ENCODE measurements around the gene RARG. TPM values are rescaled to one million over a fixed set of nuclear protein-coding genes. Genes with fewer than 3 reads are reported as not detected.

The RARG gene
- total and polyA plus RNA-seq, 2 of the 8 experiments (the other 6 are each of a cell fraction or from before 2014, with no cell fraction given), result 68.6 to 68.9 TPM

Other genes starting within 250 kb of the RARG start
- 811 and 816 TPM in 2 replicates for gene EIF4B, start 225.8 kb downstream of the RARG start, total RNA-seq (2021; fragmentation: NEBNext Ultra II Directional; extraction: Animal tissue kit (Norgen Biotek cat#: 25700))
- gene EIF4B, start 225.8 kb downstream of the RARG start, polyA plus RNA-seq (2011; rRNA removed), result 269 and 307 TPM in 2 replicates
- gene TNS2, start 182.1 kb downstream of the RARG start, total RNA-seq (2021; fragmentation: NEBNext Ultra II Directional; extraction: Animal tissue kit (Norgen Biotek cat#: 25700)), result 4.7 and 5.8 TPM in 2 replicates
- gene TNS2, start 182.1 kb downstream of the RARG start, polyA plus RNA-seq (2011; rRNA removed), result 2.8 and 5.0 TPM in 2 replicates
- 6.6 and 6.8 TPM in 2 replicates for gene SPRYD3, start 152.8 kb downstream of the RARG start, total RNA-seq (2021; fragmentation: NEBNext Ultra II Directional; extraction: Animal tissue kit (Norgen Biotek cat#: 25700))
- 8.0 and 10.4 TPM in 2 replicates for gene SPRYD3, start 152.8 kb downstream of the RARG start, polyA plus RNA-seq (2011; rRNA removed)
- 13.7 and 16.4 TPM in 2 replicates for gene IGFBP6, start 134.5 kb downstream of the RARG start, total RNA-seq (2021; fragmentation: NEBNext Ultra II Directional; extraction: Animal tissue kit (Norgen Biotek cat#: 25700))
- gene IGFBP6, start 134.5 kb downstream of the RARG start, polyA plus RNA-seq (2011; rRNA removed), result 14.7 and 25.3 TPM in 2 replicates
- gene SOAT2, start 128.7 kb downstream of the RARG start, total RNA-seq (2021; fragmentation: NEBNext Ultra II Directional; extraction: Animal tissue kit (Norgen Biotek cat#: 25700)), result not detected in 2 replicates
- gene SOAT2, start 128.7 kb downstream of the RARG start, polyA plus RNA-seq (2011; rRNA removed), result 0.08 and 0.13 TPM in 2 replicates
- gene ZNF740, start 51.5 kb downstream of the RARG start, total RNA-seq (2021; fragmentation: NEBNext Ultra II Directional; extraction: Animal tissue kit (Norgen Biotek cat#: 25700)), result 35.6 and 40.0 TPM in 2 replicates
- gene ZNF740, start 51.5 kb downstream of the RARG start, polyA plus RNA-seq (2011; rRNA removed), result 7.6 and 8.2 TPM in 2 replicates
- 8.8 and 10.0 TPM in 2 replicates for gene CSAD, start 51.3 kb downstream of the RARG start, total RNA-seq (2021; fragmentation: NEBNext Ultra II Directional; extraction: Animal tissue kit (Norgen Biotek cat#: 25700))
- 11.3 and 15.4 TPM in 2 replicates for gene CSAD, start 51.3 kb downstream of the RARG start, polyA plus RNA-seq (2011; rRNA removed)
- 0.54 and 1.2 TPM in 2 replicates for gene ITGB7, start 25.0 kb downstream of the RARG start, total RNA-seq (2021; fragmentation: NEBNext Ultra II Directional; extraction: Animal tissue kit (Norgen Biotek cat#: 25700))
- 0.25 and 0.35 TPM in 2 replicates for gene ITGB7, start 25.0 kb downstream of the RARG start, polyA plus RNA-seq (2011; rRNA removed)
- 47.0 and 52.7 TPM in 2 replicates for gene ESPL1, start 36.1 kb upstream of the RARG start, total RNA-seq (2021; fragmentation: NEBNext Ultra II Directional; extraction: Animal tissue kit (Norgen Biotek cat#: 25700))
- 31.8 and 49.6 TPM in 2 replicates for gene ESPL1, start 36.1 kb upstream of the RARG start, polyA plus RNA-seq (2011; rRNA removed)
- 265 and 290 TPM in 2 replicates for gene PFDN5, start 63.3 kb upstream of the RARG start, total RNA-seq (2021; fragmentation: NEBNext Ultra II Directional; extraction: Animal tissue kit (Norgen Biotek cat#: 25700))
- 339 and 630 TPM in 2 replicates for gene PFDN5, start 63.3 kb upstream of the RARG start, polyA plus RNA-seq (2011; rRNA removed)
- gene MYG1, start 67.5 kb upstream of the RARG start, total RNA-seq (2021; fragmentation: NEBNext Ultra II Directional; extraction: Animal tissue kit (Norgen Biotek cat#: 25700)), result 77.1 and 83.3 TPM in 2 replicates
- gene MYG1, start 67.5 kb upstream of the RARG start, polyA plus RNA-seq (2011; rRNA removed), result 104 and 117 TPM in 2 replicates
- 66.1 and 68.2 TPM in 2 replicates for gene AAAS, start 89.4 kb upstream of the RARG start, total RNA-seq (2021; fragmentation: NEBNext Ultra II Directional; extraction: Animal tissue kit (Norgen Biotek cat#: 25700))
- 97.6 and 126 TPM in 2 replicates for gene AAAS, start 89.4 kb upstream of the RARG start, polyA plus RNA-seq (2011; rRNA removed)
- gene SP7, start 104.1 kb upstream of the RARG start, total RNA-seq (2021; fragmentation: NEBNext Ultra II Directional; extraction: Animal tissue kit (Norgen Biotek cat#: 25700)), result 0.13 TPM in 1 of 2 replicates, not detected in the other
- gene SP7, start 104.1 kb upstream of the RARG start, polyA plus RNA-seq (2011; rRNA removed), result 0.12 and 0.27 TPM in 2 replicates
- gene SP1, start 148.0 kb upstream of the RARG start, total RNA-seq (2021; fragmentation: NEBNext Ultra II Directional; extraction: Animal tissue kit (Norgen Biotek cat#: 25700)), result 75.2 and 79.1 TPM in 2 replicates
- 46.4 and 50.7 TPM in 2 replicates for gene SP1, start 148.0 kb upstream of the RARG start, polyA plus RNA-seq (2011; rRNA removed)
- 0.34 and 0.35 TPM in 2 replicates for gene AMHR2, start 191.6 kb upstream of the RARG start, total RNA-seq (2021; fragmentation: NEBNext Ultra II Directional; extraction: Animal tissue kit (Norgen Biotek cat#: 25700))
- 0.29 and 0.47 TPM in 2 replicates for gene AMHR2, start 191.6 kb upstream of the RARG start, polyA plus RNA-seq (2011; rRNA removed)
- 164 and 185 TPM in 2 replicates for gene PRR13, start 209.5 kb upstream of the RARG start, total RNA-seq (2021; fragmentation: NEBNext Ultra II Directional; extraction: Animal tissue kit (Norgen Biotek cat#: 25700))
- gene PRR13, start 209.5 kb upstream of the RARG start, polyA plus RNA-seq (2011; rRNA removed), result 80.4 and 82.9 TPM in 2 replicates
- gene PCBP2, start 219.9 kb upstream of the RARG start, total RNA-seq (2021; fragmentation: NEBNext Ultra II Directional; extraction: Animal tissue kit (Norgen Biotek cat#: 25700)), result 1,114 and 1,123 TPM in 2 replicates
- gene PCBP2, start 219.9 kb upstream of the RARG start, polyA plus RNA-seq (2011; rRNA removed), result 470 and 473 TPM in 2 replicates